Measurements from ENCODE around the gene ATP10D.

ATP10D gene

DNA sequence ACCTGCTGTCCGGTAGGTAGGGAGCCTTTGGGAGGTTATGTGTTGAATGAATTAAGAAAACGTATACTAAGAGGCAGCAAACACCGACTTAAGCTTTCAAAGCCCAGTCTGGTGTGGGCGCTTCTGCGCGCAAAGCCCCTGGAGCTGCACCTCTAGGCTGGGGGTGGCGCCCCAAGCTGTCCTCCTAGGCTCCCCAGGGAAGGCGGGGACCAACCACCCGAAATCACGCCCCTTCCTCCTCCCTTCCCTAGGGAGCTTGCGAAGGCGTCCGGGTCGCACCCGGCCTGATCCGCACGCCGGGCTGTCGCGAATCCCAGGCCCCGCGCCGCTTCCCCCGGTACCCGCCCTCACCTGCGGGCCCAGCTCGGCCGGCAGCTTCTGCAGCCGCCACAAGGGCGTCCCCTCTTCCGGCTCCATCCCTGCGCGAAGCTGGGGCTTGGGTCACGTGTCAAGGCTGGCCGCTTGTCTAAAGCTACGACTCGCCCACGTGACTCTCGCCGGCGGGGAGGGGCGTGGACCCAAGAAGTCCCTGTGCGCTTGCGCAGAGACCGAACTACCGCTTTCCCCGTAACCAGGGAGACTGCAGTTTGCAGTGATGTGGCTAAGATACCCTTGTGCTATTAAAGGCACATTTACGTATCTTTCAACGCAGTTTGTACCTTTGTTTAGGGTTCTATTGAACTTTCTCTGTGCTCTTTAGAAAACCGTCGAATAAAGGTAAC is 21.7 kb upstream of the ATP10D start, which contains the start of gene COMMD8:
TSS of gene COMMD8 (minus strand) at position 468 of the 722 bp plus-strand sequence. CDS start at position 417, 51 bp downstream.
- TF ChIP-seq CSDC2 (CRISPR knock-in tag; IDR thresholded peaks at IDR 0.05) (no peak), ARNTL (CRISPR knock-in tag; IDR thresholded peaks at IDR 0.05; ENCODE audit: borderline replicate concordance, low read depth) (peak; percentile 94)
- TF ChIP-seq, protein P1, sequence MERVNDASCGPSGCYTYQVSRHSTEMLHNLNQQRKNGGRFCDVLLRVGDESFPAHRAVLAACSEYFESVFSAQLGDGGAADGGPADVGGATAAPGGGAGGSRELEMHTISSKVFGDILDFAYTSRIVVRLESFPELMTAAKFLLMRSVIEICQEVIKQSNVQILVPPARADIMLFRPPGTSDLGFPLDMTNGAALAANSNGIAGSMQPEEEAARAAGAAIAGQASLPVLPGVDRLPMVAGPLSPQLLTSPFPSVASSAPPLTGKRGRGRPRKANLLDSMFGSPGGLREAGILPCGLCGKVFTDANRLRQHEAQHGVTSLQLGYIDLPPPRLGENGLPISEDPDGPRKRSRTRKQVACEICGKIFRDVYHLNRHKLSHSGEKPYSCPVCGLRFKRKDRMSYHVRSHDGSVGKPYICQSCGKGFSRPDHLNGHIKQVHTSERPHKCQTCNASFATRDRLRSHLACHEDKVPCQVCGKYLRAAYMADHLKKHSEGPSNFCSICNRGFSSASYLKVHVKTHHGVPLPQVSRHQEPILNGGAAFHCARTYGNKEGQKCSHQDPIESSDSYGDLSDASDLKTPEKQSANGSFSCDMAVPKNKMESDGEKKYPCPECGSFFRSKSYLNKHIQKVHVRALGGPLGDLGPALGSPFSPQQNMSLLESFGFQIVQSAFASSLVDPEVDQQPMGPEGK (CRISPR knock-in tag; IDR thresholded peaks at IDR 0.05; ENCODE audit: borderline replicate concordance): no peak; the same call in 1 of the 2 replicates
- TF ChIP-seq, protein P2, sequence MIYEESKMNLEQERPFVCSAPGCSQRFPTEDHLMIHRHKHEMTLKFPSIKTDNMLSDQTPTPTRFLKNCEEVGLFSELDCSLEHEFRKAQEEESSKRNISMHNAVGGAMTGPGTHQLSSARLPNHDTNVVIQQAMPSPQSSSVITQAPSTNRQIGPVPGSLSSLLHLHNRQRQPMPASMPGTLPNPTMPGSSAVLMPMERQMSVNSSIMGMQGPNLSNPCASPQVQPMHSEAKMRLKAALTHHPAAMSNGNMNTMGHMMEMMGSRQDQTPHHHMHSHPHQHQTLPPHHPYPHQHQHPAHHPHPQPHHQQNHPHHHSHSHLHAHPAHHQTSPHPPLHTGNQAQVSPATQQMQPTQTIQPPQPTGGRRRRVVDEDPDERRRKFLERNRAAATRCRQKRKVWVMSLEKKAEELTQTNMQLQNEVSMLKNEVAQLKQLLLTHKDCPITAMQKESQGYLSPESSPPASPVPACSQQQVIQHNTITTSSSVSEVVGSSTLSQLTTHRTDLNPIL (CRISPR knock-in tag; IDR thresholded peaks at IDR 0.05; ENCODE audit: low read depth): no peak
- ATAC-seq: peak; percentile 97

DNA sequence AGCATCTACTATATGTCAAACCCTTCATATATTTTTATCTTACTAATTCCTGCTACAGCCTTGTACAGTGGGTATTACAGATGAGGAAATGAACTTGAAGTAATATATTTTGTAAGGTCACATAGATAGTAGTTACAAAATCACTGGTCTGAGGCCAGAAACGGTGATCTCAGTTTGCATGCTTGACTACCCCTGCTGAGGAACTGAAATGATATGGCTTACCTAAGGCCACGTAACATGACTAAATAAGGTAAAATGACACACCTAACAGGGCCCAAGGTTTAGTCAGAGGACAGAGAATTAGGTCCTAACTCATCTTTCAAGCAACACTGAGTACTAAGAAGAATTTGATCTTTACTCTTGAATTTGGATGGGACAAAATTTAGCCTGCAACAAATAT is 20.1 kb upstream of the ATP10D start:
- ATAC-seq: no peak
- TF ChIP-seq PPARA (CRISPR knock-in tag; IDR thresholded peaks at IDR 0.05; ENCODE audit: borderline replicate concordance) (no peak), ZC3H10 (CRISPR knock-in tag; IDR thresholded peaks at IDR 0.05) (no peak), ARNTL (CRISPR knock-in tag; IDR thresholded peaks at IDR 0.05; ENCODE audit: borderline replicate concordance, low read depth) (no peak), RARB (CRISPR knock-in tag; IDR thresholded peaks at IDR 0.05) (no peak), ZFP30 (CRISPR knock-in tag; IDR thresholded peaks at IDR 0.05) (no peak), CSDC2 (CRISPR knock-in tag; IDR thresholded peaks at IDR 0.05) (no peak), GLIS3 (CRISPR knock-in tag; IDR thresholded peaks at IDR 0.05) (no peak)
- TF ChIP-seq, protein P3, sequence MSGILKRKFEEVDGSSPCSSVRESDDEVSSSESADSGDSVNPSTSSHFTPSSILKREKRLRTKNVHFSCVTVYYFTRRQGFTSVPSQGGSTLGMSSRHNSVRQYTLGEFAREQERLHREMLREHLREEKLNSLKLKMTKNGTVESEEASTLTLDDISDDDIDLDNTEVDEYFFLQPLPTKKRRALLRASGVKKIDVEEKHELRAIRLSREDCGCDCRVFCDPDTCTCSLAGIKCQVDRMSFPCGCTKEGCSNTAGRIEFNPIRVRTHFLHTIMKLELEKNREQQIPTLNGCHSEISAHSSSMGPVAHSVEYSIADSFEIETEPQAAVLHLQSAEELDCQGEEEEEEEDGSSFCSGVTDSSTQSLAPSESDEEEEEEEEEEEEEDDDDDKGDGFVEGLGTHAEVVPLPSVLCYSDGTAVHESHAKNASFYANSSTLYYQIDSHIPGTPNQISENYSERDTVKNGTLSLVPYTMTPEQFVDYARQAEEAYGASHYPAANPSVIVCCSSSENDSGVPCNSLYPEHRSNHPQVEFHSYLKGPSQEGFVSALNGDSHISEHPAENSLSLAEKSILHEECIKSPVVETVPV (CRISPR knock-in tag; IDR thresholded peaks at IDR 0.05): no peak
- TF ChIP-seq, protein P4, sequence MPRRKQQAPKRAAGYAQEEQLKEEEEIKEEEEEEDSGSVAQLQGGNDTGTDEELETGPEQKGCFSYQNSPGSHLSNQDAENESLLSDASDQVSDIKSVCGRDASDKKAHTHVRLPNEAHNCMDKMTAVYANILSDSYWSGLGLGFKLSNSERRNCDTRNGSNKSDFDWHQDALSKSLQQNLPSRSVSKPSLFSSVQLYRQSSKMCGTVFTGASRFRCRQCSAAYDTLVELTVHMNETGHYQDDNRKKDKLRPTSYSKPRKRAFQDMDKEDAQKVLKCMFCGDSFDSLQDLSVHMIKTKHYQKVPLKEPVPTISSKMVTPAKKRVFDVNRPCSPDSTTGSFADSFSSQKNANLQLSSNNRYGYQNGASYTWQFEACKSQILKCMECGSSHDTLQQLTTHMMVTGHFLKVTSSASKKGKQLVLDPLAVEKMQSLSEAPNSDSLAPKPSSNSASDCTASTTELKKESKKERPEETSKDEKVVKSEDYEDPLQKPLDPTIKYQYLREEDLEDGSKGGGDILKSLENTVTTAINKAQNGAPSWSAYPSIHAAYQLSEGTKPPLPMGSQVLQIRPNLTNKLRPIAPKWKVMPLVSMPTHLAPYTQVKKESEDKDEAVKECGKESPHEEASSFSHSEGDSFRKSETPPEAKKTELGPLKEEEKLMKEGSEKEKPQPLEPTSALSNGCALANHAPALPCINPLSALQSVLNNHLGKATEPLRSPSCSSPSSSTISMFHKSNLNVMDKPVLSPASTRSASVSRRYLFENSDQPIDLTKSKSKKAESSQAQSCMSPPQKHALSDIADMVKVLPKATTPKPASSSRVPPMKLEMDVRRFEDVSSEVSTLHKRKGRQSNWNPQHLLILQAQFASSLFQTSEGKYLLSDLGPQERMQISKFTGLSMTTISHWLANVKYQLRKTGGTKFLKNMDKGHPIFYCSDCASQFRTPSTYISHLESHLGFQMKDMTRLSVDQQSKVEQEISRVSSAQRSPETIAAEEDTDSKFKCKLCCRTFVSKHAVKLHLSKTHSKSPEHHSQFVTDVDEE (CRISPR knock-in tag; IDR thresholded peaks at IDR 0.05): no peak

DNA sequence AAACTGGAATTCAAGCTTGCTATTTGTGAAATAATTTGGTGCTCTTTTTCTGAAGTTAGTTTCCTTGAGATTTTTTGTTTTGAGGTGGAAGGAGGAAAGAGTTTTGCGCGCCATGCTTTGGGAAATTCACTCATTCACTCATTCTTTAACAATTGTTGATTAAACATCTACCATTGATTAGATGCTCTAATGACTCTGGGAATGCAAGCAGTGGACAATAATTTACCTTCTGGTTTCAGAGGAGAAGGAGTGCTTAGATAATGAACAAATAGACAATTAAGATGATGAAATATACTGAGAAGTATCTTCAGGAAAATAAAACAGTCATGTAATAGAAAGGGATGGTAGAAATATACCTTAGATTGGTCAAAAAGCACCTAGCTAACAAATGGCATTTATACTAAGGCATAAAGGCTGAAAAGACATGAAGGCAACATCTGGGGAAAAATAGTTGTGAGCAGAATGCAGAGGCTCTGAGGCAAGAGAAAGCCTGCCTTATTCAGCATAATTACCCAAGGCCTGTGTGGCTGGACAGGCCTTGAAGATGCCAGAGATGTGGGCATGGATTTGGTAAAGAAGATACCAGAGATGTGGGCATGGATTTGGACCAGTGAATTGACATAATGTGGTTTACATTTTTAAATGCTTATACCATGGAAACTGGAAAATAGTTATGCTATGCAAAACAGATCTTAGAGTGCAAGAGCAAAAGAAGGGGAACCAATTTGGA is 18.9 kb upstream of the ATP10D start:
- TF ChIP-seq ZFP30 (CRISPR knock-in tag; IDR thresholded peaks at IDR 0.05) (no peak), TOX (CRISPR knock-in tag; IDR thresholded peaks at IDR 0.05; ENCODE audit: borderline replicate concordance) (no peak), RARB (CRISPR knock-in tag; IDR thresholded peaks at IDR 0.05) (no peak), ISL1 (CRISPR knock-in tag; IDR thresholded peaks at IDR 0.05) (no peak), GLIS3 (CRISPR knock-in tag; IDR thresholded peaks at IDR 0.05) (no peak), ARNTL (CRISPR knock-in tag; IDR thresholded peaks at IDR 0.05; ENCODE audit: borderline replicate concordance, low read depth) (no peak), SNAI2 (CRISPR knock-in tag; IDR thresholded peaks at IDR 0.05) (no peak), ZNF565 (CRISPR knock-in tag; conservative IDR thresholded peaks at IDR 0.05; ENCODE audit: low read depth) (no peak), ZNF8 (CRISPR knock-in tag; IDR thresholded peaks at IDR 0.05) (no peak), CSDC2 (CRISPR knock-in tag; IDR thresholded peaks at IDR 0.05) (no peak), ZNF70 (CRISPR knock-in tag; IDR thresholded peaks at IDR 0.05) (no peak), ZC3H10 (CRISPR knock-in tag; IDR thresholded peaks at IDR 0.05) (no peak), ESRRG (CRISPR knock-in tag; IDR thresholded peaks at IDR 0.05) (no peak)
- TF ChIP-seq, protein P4 (CRISPR knock-in tag; IDR thresholded peaks at IDR 0.05): no peak
- TF ChIP-seq, protein P1 (CRISPR knock-in tag; IDR thresholded peaks at IDR 0.05; ENCODE audit: borderline replicate concordance): no peak
- TF ChIP-seq, protein P3 (CRISPR knock-in tag; IDR thresholded peaks at IDR 0.05): no peak
- ATAC-seq: no peak

All from SK-N-SH treated with all-trans-retinoic acid at 6 μM for 48 hours (cell line).